Thyroid gland (tissue), 4 donors: ENCODE data around the gene L3MBTL4. TPM values are rescaled to one million over a fixed set of nuclear protein-coding genes. Genes with fewer than 3 reads are reported as not detected.
"Not testable (repeated sequence)": the region's sequence is repeated elsewhere in the genome, so short reads cannot be mapped to it uniquely, and the experiment has no call there.

ENCODE experiments used
- DNase-seq, 2 donors: peaks; one replicate each; pipeline ENCODE4 v3.0.0-alpha.2; 2019
- H3K27ac ChIP-seq, 3 donors: fragments of 200-600 bp; sonication (generic); 1 replicate in 2 of 3; 2 replicates in 1 of 3; pipeline ENCODE4 v1.5.1; 2016 to 2019; ENCODE audit warnings: mild to moderate bottlenecking in 1 of 3, moderate library complexity in 1 of 3
- H3K27me3 ChIP-seq: fragments of 200-600 bp; sonication (generic); one replicate; pipeline ENCODE4 v1.5.1; 2019
- H3K36me3 ChIP-seq, 2 donors: fragments of 200-600 bp; sonication (generic); one replicate each; pipeline ENCODE4 v1.5.1; 2016 to 2019
- H3K4me1 ChIP-seq, 2 donors: fragments of 200-600 bp; sonication (generic); one replicate each; pipeline ENCODE4 v1.5.1; 2017 to 2019
- H3K4me3 ChIP-seq, 3 donors: fragments of 200-600 bp; sonication (generic); replicated peaks in 1 of 3; 1 replicate in 2 of 3; 2 replicates in 1 of 3; pipeline ENCODE4 v1.5.1; 2016; ENCODE audit warnings: mild to moderate bottlenecking in 1 of 3
- H3K9me3 ChIP-seq: fragments of 200-600 bp; sonication (generic); one replicate; pipeline ENCODE4 v1.5.1; 2017
- CTCF ChIP-seq, 6 experiments: fragments of 200-600 bp in 3 of 6; fragments of 450-650 bp in 3 of 6; sonication (generic) in 3 of 6; IDR thresholded peaks; one replicate each; pipeline ENCODE4 v1.5.1; 2016 to 2019; ENCODE audit warnings: antibody characterized with exemption in 6 of 6, mild to moderate bottlenecking in 2 of 6, inconsistent platforms in 1 of 6, moderate library complexity in 1 of 6
- POLR2A ChIP-seq, 2 donors: fragments of 450-650 bp; IDR thresholded peaks; one replicate each; pipeline ENCODE4 v1.6.1; 2017; ENCODE audit warnings: antibody characterized with exemption in 2 of 2, mild to moderate bottlenecking in 2 of 2, moderate library complexity in 1 of 2
- WGBS, 2 donors: methylation state at CpG; one replicate each; pipeline ENCODE4 v1.1.5; 2017; 5-methylcytosine and 5-hydroxymethylcytosine counted together
- intact Hi-C: fragments of 100-400 bp; cut with DNase I; formaldehyde crosslinking; loops from one replicate; pipeline ENCODE4 v1.15.1; 2023
- total RNA-seq, 4 donors: library from RNA; depleted of rRNA; stranded (reverse); fragments of >200 nt; gene quantifications; one replicate each; pipeline ENCODE4 v1.2.3, GENCODE V29; 2016

L3MBTL4 gene
- total RNA-seq, 4 donors from 2014 or later, result 15.2 to 37.1 (median 24.3) TPM

GRCh38 chr18:6413579-6414117 lies 1.1 kb downstream of the L3MBTL4 start:
- Histone ChIP-seq H3K36me3 (no peaks in the 10 kb centered on the region), H3K27ac (peak overlapping the region; percentile 85 to 94 (median 89)), H3K4me1 (peaks cover 5 to 6% of the 10 kb centered on the region in 2 donors), H3K4me3 (peak overlapping the region; percentile 57 to 80 (median 69)), H3K27me3 (no peaks in the 10 kb centered on the region), H3K9me3 (no peaks in the 10 kb centered on the region)
- intact Hi-C loops, result no loop called here
- peak; percentile 33 for DNase-seq
- no peak for TF ChIP-seq POLR2A (IDR thresholded peaks at IDR 0.05)
- no peak for TF ChIP-seq CTCF (IDR thresholded peaks at IDR 0.05)
- 39 to 59% methylated on average over 5 to 12 of the region's 25 CpGs for WGBS, 2 donors

- H3K4me1 ChIP-seq, result peaks cover 5 to 6% of the 10 kb centered on the region in 2 donors
- no peak for DNase-seq
- TF ChIP-seq CTCF (IDR thresholded peaks at IDR 0.05) (no peak), POLR2A (IDR thresholded peaks at IDR 0.05) (no peak)
- H3K36me3 ChIP-seq, result no peaks in the 10 kb centered on the region
- intact Hi-C loops, result no loop called here
- WGBS, 2 donors, result 81 to 89% methylated on average over 3 of the region's 3 CpGs
- H3K27me3 ChIP-seq, result no peaks in the 10 kb centered on the region
- no peaks in the 10 kb centered on the region for H3K9me3 ChIP-seq
- H3K27ac ChIP-seq, result peak overlapping the region in 2 of 3 donors; percentile 89 to 94
- H3K4me3 ChIP-seq, result no peak overlapping the region
Observed at GRCh38 chr18:6412933-6413472, 1.7 kb downstream of the L3MBTL4 start.

DNA sequence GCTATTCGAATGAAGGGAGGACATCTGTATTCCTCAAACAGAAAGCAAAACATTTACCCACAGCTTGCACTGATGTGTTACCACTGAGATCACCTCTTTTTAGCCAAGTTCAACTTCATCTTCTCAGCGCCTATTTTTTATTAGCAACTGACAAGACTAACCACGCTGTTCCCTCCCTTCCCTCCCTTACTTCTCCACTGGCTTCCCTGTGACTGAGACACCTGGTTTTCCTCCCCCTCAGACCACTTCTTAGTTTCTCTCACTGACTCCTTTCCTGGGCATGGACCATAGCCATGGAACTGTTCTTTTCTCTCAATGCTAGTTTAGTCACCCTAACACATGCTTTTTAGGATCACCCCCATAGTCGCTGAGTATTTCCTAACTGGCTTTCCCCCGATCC lies 3.3 kb downstream of the L3MBTL4 start:
- peak overlapping the region in 1 of 3 donors; percentile 2 for H3K27ac ChIP-seq
- 84 to 87% methylated on average over 5 of the region's 5 CpGs for WGBS, 2 donors

GRCh38 chr18:6409933-6410332 lies 4.8 kb downstream of the L3MBTL4 start:
- intact Hi-C loops, result no loop called here
- no peak for TF ChIP-seq CTCF (IDR thresholded peaks at IDR 0.05)
- TF ChIP-seq POLR2A (IDR thresholded peaks at IDR 0.05), result no peak

More for the DNA sequence above, 3.3 kb downstream of the L3MBTL4 start:
- Histone ChIP-seq H3K9me3 (no peaks in the 10 kb centered on the region), H3K27me3 (no peaks in the 10 kb centered on the region), H3K4me3 (no peak overlapping the region), H3K4me1 (peaks cover 11 to 14% of the 10 kb centered on the region in 2 donors), H3K36me3 (no peaks in the 10 kb centered on the region)
- DNase-seq, result no peak
- intact Hi-C loops, result no loop called here
- no peak for TF ChIP-seq CTCF (IDR thresholded peaks at IDR 0.05)
- TF ChIP-seq POLR2A (IDR thresholded peaks at IDR 0.05), result no peak

GRCh38 chr18:6408543-6408942 lies 6.2 kb downstream of the L3MBTL4 start:
- H3K27me3 ChIP-seq, H3K4me3 ChIP-seq, intact Hi-C loops, H3K9me3 ChIP-seq, H3K27ac ChIP-seq, H3K36me3 ChIP-seq, DNase-seq: not testable (repeated sequence)
- H3K4me1 ChIP-seq, result peaks cover 24 to 27% of the 10 kb centered on the region in 2 donors
- 94 to 96% methylated on average over 8 of the region's 8 CpGs for WGBS, 2 donors

More at GRCh38 chr18:6409933-6410332, 4.8 kb downstream of the L3MBTL4 start:
- H3K27ac ChIP-seq, result no peak overlapping the region
- no peak for DNase-seq
- H3K27me3 ChIP-seq, result no peaks in the 10 kb centered on the region
- no peaks in the 10 kb centered on the region for H3K36me3 ChIP-seq
- no peak overlapping the region for H3K4me3 ChIP-seq
- H3K4me1 ChIP-seq, result peaks cover 24 to 27% of the 10 kb centered on the region in 2 donors
- WGBS, 2 donors, result 95 to 98% methylated on average over 7 of the region's 7 CpGs
- H3K9me3 ChIP-seq, result no peaks in the 10 kb centered on the region
